ENCODE results near the gene BRIP1. TPM values are rescaled to one million over a fixed set of nuclear protein-coding genes. Genes with fewer than 3 reads are reported as not detected.

BRIP1 gene
- total RNA-seq, 1 experiment from 2014 or later: 13.7 TPM

DNA sequence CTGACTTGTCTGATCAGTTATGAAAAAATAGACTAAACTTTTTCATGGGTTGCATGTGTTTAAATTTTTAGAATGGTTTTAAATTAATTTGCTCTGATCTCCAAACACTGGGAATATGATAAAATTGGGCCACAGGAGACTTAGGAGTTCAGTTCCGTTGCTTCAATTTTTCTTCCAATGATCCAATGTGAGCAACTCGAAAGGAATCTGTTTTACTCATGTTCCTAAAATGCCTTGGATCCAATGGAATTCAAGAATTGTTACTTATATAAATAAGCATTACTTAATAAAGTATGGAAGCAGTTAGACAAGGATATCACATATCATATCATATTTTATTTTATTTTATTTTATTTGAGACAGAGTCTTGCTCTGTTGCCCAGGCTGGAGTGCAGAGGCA is 216.3 kb downstream of the BRIP1 start:
- no peak for DNase-seq (ENCODE audit: low read depth, low spot score)
- in situ Hi-C loops (cut with HindIII; ENCODE audit: low pct_unique_long_range_greater_than_20kb, low sequenced_read_pairs): no loop called here

DNA sequence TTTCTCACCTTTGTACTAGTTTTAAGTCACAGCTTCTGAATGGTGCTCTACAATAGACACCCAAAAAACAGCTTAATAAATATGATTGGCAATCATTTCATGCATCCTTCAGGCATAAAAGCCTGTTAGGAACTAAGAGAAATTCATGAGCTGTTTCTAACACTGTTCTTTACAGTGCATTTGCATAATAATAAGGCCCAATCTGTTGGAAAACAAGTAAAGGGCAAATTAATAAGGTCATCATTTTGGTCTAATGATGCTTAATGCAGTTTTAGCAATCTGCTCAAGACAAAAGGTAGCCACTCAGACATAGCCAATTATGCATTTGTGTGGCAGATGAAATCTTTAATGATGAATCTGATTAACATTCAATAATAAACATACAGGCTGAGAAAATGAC is 216.8 kb downstream of the BRIP1 start:
- in situ Hi-C loops (cut with HindIII; ENCODE audit: low pct_unique_long_range_greater_than_20kb, low sequenced_read_pairs): no loop called here

GRCh38 chr17:61645920-61646319 is 217.4 kb downstream of the BRIP1 start:
- DNase-seq (ENCODE audit: low read depth, low spot score): no peak
- in situ Hi-C loops (cut with HindIII; ENCODE audit: low pct_unique_long_range_greater_than_20kb, low sequenced_read_pairs): no loop called here

More for the DNA sequence above, 216.8 kb downstream of the BRIP1 start:
- DNase-seq (ENCODE audit: low read depth, low spot score): no peak

GRCh38 chr17:61644800-61645774 is 218.2 kb downstream of the BRIP1 start:
- DNase-seq (ENCODE audit: low read depth, low spot score): no peak
- in situ Hi-C loops (cut with HindIII; ENCODE audit: low pct_unique_long_range_greater_than_20kb, low sequenced_read_pairs): no loop called here

- no peak for DNase-seq (ENCODE audit: low read depth, low spot score)
- in situ Hi-C loops (cut with HindIII; ENCODE audit: low pct_unique_long_range_greater_than_20kb, low sequenced_read_pairs): no loop called here
These were observed 220.6 kb downstream of the BRIP1 start for GRCh38 chr17:61642768-61643167.

GRCh38 chr17:61641715-61642114 is 221.6 kb downstream of the BRIP1 start:
- in situ Hi-C loops (cut with HindIII; ENCODE audit: low pct_unique_long_range_greater_than_20kb, low sequenced_read_pairs): no loop called here
- no peak for DNase-seq (ENCODE audit: low read depth, low spot score)

- no peak for DNase-seq (ENCODE audit: low read depth, low spot score)
- in situ Hi-C loops (cut with HindIII; ENCODE audit: low pct_unique_long_range_greater_than_20kb, low sequenced_read_pairs): no loop called here
These were observed 222.2 kb downstream of the BRIP1 start for GRCh38 chr17:61641084-61641483.

- no peak for DNase-seq (ENCODE audit: low read depth, low spot score)
- in situ Hi-C loops (cut with HindIII; ENCODE audit: low pct_unique_long_range_greater_than_20kb, low sequenced_read_pairs): no loop called here
These were observed 223.5 kb downstream of the BRIP1 start for GRCh38 chr17:61639818-61640217.

DNA sequence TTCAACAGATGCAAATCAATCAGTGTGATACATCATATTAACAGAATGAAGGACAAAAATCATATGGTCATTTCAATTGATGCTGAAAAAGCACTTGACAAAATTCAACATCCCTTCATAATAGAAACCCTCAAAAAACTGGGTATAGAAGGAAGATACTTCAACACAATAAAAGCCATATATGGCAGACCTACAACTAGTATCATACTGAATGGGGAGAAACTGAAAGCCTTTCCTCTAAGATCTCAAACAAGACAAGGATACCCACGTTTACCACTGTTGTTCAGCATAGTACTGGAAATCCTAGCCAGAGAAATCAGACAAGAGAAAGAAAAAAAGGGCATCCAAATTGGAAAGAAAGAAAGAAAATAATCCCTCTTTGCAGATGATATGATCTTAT is 225.2 kb downstream of the BRIP1 start:
- in situ Hi-C loops (cut with HindIII; ENCODE audit: low pct_unique_long_range_greater_than_20kb, low sequenced_read_pairs): no loop called here
- no peak for DNase-seq (ENCODE audit: low read depth, low spot score)

DNA sequence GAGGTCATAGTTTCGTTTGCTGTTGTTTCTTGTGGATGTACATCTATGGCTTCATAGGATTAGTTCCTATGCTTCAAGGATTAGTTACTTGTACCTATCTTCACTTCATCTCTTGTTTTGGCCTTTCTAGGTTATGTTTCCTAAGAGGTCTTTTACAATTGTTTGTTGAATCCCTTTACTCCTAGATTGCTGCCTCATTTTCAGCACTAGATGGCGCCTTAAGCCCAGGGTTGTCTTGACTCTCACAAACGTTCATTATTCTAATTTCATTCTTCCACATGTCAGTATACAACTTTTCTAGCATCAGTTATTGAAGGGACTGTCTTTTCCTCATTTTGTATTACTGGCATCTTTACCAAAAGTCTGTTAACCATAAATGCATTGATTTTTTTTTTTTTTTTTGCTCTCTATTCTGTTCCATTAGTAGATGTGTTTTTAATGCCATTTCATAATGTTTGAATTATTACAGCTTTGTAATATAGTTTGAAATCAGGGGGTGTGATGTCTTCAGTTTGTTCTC is 227.4 kb downstream of the BRIP1 start:
- DNase-seq (ENCODE audit: low read depth, low spot score): peak; percentile 85
- in situ Hi-C loops (cut with HindIII; ENCODE audit: low pct_unique_long_range_greater_than_20kb, low sequenced_read_pairs): no loop called here

DNA sequence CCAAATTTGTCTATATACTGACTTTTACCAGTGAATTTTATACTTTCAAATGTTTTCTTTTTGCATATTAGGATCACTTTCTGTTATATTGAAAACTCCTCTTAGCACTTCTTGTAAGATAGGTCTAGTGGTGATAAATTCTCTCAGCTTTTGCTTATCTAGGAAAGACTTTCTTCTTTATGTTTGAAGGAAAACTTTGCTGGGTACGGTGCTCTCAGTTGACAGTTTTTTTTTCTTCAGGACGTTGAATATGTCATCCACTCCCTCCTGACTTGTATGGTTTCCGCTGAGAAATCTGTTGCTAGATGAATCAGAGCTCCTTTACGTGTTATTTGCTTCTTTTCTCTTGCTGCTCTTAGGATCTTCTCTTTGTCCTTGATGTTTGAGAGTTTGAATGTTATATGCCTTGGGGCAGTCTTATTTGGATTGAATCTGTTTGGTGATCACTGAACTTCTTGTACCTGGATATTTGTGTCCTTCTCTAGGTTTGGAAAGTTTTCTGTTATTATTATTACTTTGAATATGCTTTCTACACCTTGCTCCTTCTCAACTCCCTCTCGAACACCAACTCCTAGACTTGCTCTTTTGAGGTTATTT is 228.3 kb downstream of the BRIP1 start:
- DNase-seq (ENCODE audit: low read depth, low spot score): no peak
- in situ Hi-C loops (cut with HindIII; ENCODE audit: low pct_unique_long_range_greater_than_20kb, low sequenced_read_pairs): no loop called here

- in situ Hi-C loops (cut with HindIII; ENCODE audit: low pct_unique_long_range_greater_than_20kb, low sequenced_read_pairs): no loop called here
- no peak for DNase-seq (ENCODE audit: low read depth, low spot score)
These were observed 229.3 kb downstream of the BRIP1 start for GRCh38 chr17:61634011-61634539.

DNA sequence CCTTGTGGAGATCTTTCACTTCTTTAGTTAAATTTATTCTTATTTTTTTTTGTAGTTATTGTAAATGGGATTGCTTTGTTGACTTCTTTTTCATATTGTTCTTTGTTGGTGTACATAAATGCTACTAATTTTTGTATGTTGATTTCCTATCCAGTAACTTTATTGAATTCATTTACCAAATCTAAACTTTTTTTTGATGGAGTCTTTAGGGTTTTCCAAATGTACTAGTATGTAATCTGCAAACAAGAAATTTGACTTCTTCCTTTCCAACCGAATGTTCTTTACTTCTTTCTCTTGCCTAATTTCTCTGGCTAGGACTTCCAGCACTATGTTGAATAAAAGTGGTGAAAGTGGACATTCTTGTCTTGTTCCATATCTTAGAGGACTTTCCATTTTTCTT is 230.5 kb downstream of the BRIP1 start:
- in situ Hi-C loops (cut with HindIII; ENCODE audit: low pct_unique_long_range_greater_than_20kb, low sequenced_read_pairs): no loop called here
- DNase-seq (ENCODE audit: low read depth, low spot score): no peak

DNA sequence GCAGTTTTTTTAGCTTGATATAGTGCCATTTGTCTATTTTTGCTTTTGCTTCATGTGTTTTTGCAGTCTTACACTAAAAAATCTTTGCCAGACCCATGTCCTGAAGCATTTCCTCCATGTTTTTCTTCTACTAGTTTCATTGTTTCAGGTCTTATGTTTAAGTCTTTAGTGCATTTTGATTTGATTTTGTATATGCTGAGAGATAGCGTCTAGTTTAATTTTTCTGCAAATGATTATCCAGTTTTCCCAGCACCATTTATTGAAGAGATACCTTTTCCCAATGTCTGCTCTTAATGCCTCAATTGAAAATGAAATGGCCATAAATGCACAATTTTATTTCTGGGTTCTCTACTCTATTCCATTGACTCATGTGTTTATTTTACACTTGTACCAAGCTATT is 231.5 kb downstream of the BRIP1 start:
- in situ Hi-C loops (cut with HindIII; ENCODE audit: low pct_unique_long_range_greater_than_20kb, low sequenced_read_pairs): no loop called here

More for the DNA sequence above, 231.5 kb downstream of the BRIP1 start:
- DNase-seq (ENCODE audit: low read depth, low spot score): no peak

Small RNA genes within 50 kb of the gene (small RNA-seq; reads per million reads assigned to genes)
- 0 reads per million in 2 experiments for gene RF00019

Other genes starting within 250 kb of the BRIP1 start
- 34.9 and 35.2 TPM in 2 replicates for gene INTS2, start 64.5 kb upstream of the BRIP1 start, total RNA-seq (2014; rRNA removed; shearing (Covaris generic))
- gene MED13, start 201.8 kb upstream of the BRIP1 start, total RNA-seq (2014; rRNA removed; shearing (Covaris generic)): 42.4 and 44.5 TPM in 2 replicates

Data from SK-MEL-5 (cell line).